Prostate gland (tissue), 2 donors: ENCODE data around the gene TNS4. TPM values are rescaled to one million over a fixed set of nuclear protein-coding genes. Genes with fewer than 3 reads are reported as not detected.

ENCODE experiments used
- DNase-seq: peaks from one replicate; pipeline ENCODE4 v3.0.0-alpha.2; 2019; ENCODE audit warnings: low spot score
- H3K27ac ChIP-seq, 2 donors: fragments of 200-600 bp; sonication (generic); 2 replicates each; pipeline ENCODE4 v1.5.1; 2017 to 2019
- H3K27me3 ChIP-seq: fragments of 200-600 bp; sonication (generic); replicated peaks from 2 replicates; pipeline ENCODE4 v1.5.1; 2019; ENCODE audit not compliant: insufficient read depth
- H3K36me3 ChIP-seq, 2 donors: fragments of 200-600 bp; sonication (generic); 1 replicate in 1 of 2; 2 replicates in 1 of 2; pipeline versions ENCODE4 v1.5.1 to v1.8.1; 2017 to 2019
- H3K4me1 ChIP-seq: fragments of 200-600 bp; sonication (generic); replicated peaks from 2 replicates; pipeline ENCODE4 v1.5.1; 2019
- H3K4me3 ChIP-seq, 2 donors: fragments of 200-600 bp; sonication (generic); 2 replicates each; pipeline ENCODE4 v1.5.1; 2017 to 2019
- H3K9me3 ChIP-seq: fragments of 200-600 bp; sonication (generic); 2 replicates; pipeline ENCODE4 v1.5.1; 2017
- CTCF ChIP-seq, 4 experiments: fragments of 200-600 bp in 2 of 4; fragments of 450-650 bp in 2 of 4; sonication (generic) in 2 of 4; IDR thresholded peaks; 1 replicate in 3 of 4; 2 replicates in 1 of 4; pipeline ENCODE4 v1.5.1; 2016 to 2019; ENCODE audit warnings: antibody characterized with exemption in 4 of 4, mild to moderate bottlenecking in 2 of 4, moderate library complexity in 2 of 4
- POLR2A ChIP-seq: fragments of 450-650 bp; IDR thresholded peaks from one replicate; pipeline ENCODE4 v1.6.1; 2016; ENCODE audit warnings: antibody characterized with exemption, mild to moderate bottlenecking
- POLR2AphosphoS5 ChIP-seq: sonication (generic); formaldehyde crosslinking; IDR thresholded peaks from one replicate; pipeline ENCODE4 v1.6.1; 2017; ENCODE audit warnings: antibody characterized with exemption
- WGBS: methylation state at CpG from one replicate; pipeline ENCODE4 v1.1.5; 2018; 5-methylcytosine and 5-hydroxymethylcytosine counted together
- intact Hi-C: fragments of 100-400 bp; cut with DNase I; formaldehyde crosslinking; loops from one replicate; pipeline ENCODE4 v1.14.2; 2022
- total RNA-seq, 2 donors: library from RNA; depleted of rRNA; stranded (reverse); fragments of >200 nt; gene quantifications; one replicate each; pipeline ENCODE4 v1.1.0, GENCODE V29; 2016

The TNS4 gene
- total RNA-seq, 2 donors from 2014 or later: 51.3 to 56.1 TPM

- Histone ChIP-seq H3K4me3 (no peak overlapping the region), H3K27ac (no peak overlapping the region), H3K36me3 (no peaks in the 10 kb centered on the region), H3K9me3 (no peaks in the 10 kb centered on the region), H3K27me3 (no peaks in the 10 kb centered on the region), H3K4me1 (no peaks in the 10 kb centered on the region)
- intact Hi-C loops: loop anchor here (5.0 kb wide), 1 partner anchor 69 kb away; no protein-coding TSS in a partner anchor
- TF ChIP-seq POLR2A: no peak
- no peak for TF ChIP-seq POLR2AphosphoS5
- TF ChIP-seq CTCF (IDR thresholded peaks at IDR 0.05): no peak
- WGBS: 57% methylated on average over 17 of the region's 17 CpGs
- DNase-seq: no peak
These were observed 30.2 kb downstream of the TNS4 start for GRCh38 chr17:40470932-40471828.

DNA sequence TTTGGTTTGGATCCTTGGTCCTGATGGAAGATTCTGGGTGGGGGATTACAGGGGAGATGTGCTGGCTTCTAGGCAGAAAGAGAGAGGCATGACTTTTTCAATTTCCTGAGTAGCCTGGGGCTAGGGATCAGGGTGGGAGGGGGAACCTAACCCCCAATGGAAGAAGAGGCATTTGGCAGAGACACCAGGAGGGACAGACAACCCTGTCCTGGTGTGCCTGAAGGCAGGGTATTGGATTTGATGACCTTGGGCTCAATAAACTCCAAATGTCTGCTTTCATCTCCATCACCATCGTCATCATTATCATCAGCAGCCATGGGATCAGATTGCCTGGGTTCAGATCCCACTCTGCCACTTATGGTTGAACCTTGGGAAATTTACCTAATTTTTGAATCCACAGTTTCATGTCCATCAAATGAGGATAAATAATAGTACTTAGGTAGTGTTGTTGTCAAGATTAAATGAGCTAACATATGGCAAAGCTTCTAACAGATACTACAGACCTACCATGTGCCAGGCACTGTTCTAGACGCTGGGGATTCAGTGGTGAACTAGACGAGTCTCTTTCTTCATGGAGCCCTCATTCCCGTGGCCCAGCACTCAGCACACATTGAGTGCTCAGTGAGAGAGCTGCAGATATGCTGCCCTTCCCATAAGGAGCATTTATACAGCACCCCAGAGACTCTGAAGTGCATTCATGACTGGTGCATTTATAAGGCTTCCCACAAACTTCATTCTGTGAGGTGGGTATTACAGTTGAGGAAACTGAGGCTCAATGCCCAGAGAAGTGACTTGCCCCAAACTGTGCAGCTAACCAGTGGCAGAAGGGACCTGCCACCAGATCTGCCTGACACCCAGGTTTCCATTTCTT is 31.4 kb downstream of the TNS4 start:
- no peaks in the 10 kb centered on the region for H3K9me3 ChIP-seq
- H3K27ac ChIP-seq: no peak overlapping the region
- TF ChIP-seq POLR2AphosphoS5 (no peak), POLR2A (no peak), CTCF (IDR thresholded peaks at IDR 0.05) (no peak)
- H3K4me3 ChIP-seq: no peak overlapping the region
- no peak for DNase-seq
- intact Hi-C loops: loop anchor here (5.0 kb wide), 1 partner anchor 68 kb away; no protein-coding TSS in a partner anchor
- no peaks in the 10 kb centered on the region for H3K4me1 ChIP-seq
- no peaks in the 10 kb centered on the region for H3K36me3 ChIP-seq
- no peaks in the 10 kb centered on the region for H3K27me3 ChIP-seq
- WGBS: 84% methylated on average over 4 of the region's 4 CpGs

DNA sequence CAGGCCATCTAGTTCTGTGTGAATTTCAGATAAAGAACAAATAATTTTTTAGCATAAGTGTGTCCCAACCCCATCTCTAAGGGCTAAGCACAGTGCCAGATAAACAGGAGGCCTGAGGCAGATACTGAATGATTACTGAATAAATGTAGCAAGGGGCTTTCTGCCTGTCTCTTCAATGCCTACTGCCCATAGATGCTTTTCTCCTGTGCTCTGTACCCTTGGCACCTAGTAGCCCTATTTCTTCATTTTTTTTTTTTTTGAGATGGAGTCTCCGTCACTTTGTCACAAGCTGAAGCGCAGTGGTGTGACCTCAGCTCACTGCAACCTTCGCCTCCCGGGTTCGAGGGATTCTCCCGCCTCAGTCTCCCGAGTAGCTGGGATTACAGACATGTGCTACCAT is 32.9 kb downstream of the TNS4 start:
- H3K36me3 ChIP-seq: no peaks in the 10 kb centered on the region
- no peak overlapping the region for H3K27ac ChIP-seq
- no peaks in the 10 kb centered on the region for H3K27me3 ChIP-seq
- no peak for DNase-seq
- TF ChIP-seq POLR2AphosphoS5 (no peak), CTCF (IDR thresholded peaks at IDR 0.05) (no peak), POLR2A (no peak)
- H3K4me3 ChIP-seq: no peak overlapping the region
- 96% methylated on average over 7 of the region's 7 CpGs for WGBS
- H3K4me1 ChIP-seq: no peaks in the 10 kb centered on the region
- intact Hi-C loops: no loop called here
- no peaks in the 10 kb centered on the region for H3K9me3 ChIP-seq

GRCh38 chr17:40467281-40467867 is 34.0 kb downstream of the TNS4 start:
- no peaks in the 10 kb centered on the region for H3K9me3 ChIP-seq
- no peaks in the 10 kb centered on the region for H3K27me3 ChIP-seq
- no peak for DNase-seq
- H3K4me1 ChIP-seq: no peaks in the 10 kb centered on the region
- no peaks in the 10 kb centered on the region for H3K36me3 ChIP-seq
- no peak overlapping the region for H3K4me3 ChIP-seq
- 89% methylated on average over 2 of the region's 2 CpGs for WGBS
- no peak overlapping the region for H3K27ac ChIP-seq
- no peak for TF ChIP-seq POLR2AphosphoS5
- TF ChIP-seq POLR2A: no peak
- no peak for TF ChIP-seq CTCF (IDR thresholded peaks at IDR 0.05)
- intact Hi-C loops: no loop called here
